HepG2 (cell line): ENCODE measurements around the gene RAB18. TPM values are rescaled to one million over a fixed set of nuclear protein-coding genes. Genes with fewer than 3 reads are reported as not detected.
A peak's percentile ranks its signal among the peaks of the same experiment; 100 is the strongest.

Experiments used
- ATAC-seq: fragments of 200-7000 bp; cut with Tn5 transposase; 3 replicates; pipeline ENCODE4 v1.9.1; 2020; ENCODE audit warnings: mild to moderate bottlenecking, moderate library complexity
- BruUV-seq: library from RNA; stranded (reverse); fragments of 400-500 nt; replicated peaks from 2 replicates; lab custom pipeline; 2021; lab: Mats Ljungman, UMichigan
- CTCF ChIA-PET: fragments of 300-600 bp; formaldehyde crosslinking; extraction: SDS; loops from one replicate; lab custom pipeline; 2021; ENCODE audit warnings: low total read pairs, inconsistent platforms, low intra/inter-chr PET ratio; lab: Yijun Ruan, JAX
- POLR2A ChIA-PET: fragments of 350-600 bp; sonication (Branson Sonifier 250); formaldehyde crosslinking; loops from one replicate; lab custom pipeline; 2020; ENCODE audit warnings: antibody characterized with exemption, inconsistent platforms; lab: Yijun Ruan, JAX
- DNase-seq: peaks from one replicate; pipeline ENCODE4 v3.0.0-alpha.2; 2015; ENCODE audit warnings: low spot score
- FAIRE-seq: peaks from 3 replicates; lab custom pipeline; 2011; peaks lifted over from hg19 to GRCh38; lab: Jason Lieb, UNC
- H2AFZ ChIP-seq: one replicate; pipeline ENCODE4 v1.6.1; 2011; ENCODE audit warnings: low read length, inconsistent platforms
- H3K27ac ChIP-seq: fragments of 300-600 bp; 3 replicates; pipeline ENCODE4 v1.8.0; 2011; ENCODE audit warnings: mixed run types, mild to moderate bottlenecking, mixed read lengths, low read length, inconsistent platforms; ENCODE audit not compliant: insufficient read depth; ENCODE audit errors: extremely low read length
- H3K27me3 ChIP-seq, 2 experiments: fragments of 200-600 bp in 1 of 2; 2 replicates in 1 of 2; 3 replicates in 1 of 2; pipeline versions ENCODE4 v1.6.0 to v1.8.0; 2011; ENCODE audit warnings: low read length in 2 of 2, mild to moderate bottlenecking in 2 of 2, moderate library complexity in 2 of 2, inconsistent platforms in 1 of 2; ENCODE audit not compliant: insufficient read depth in 2 of 2, control insufficient read depth in 1 of 2
- H3K36me3 ChIP-seq, 2 experiments: fragments of 200-600 bp in 1 of 2; replicated peaks in 1 of 2; 2 replicates in 1 of 2; 3 replicates in 1 of 2; pipeline versions ENCODE4 v1.5.1 to v1.8.0; 2011; ENCODE audit warnings: low read length in 2 of 2, inconsistent platforms in 1 of 2; ENCODE audit not compliant: insufficient read depth in 2 of 2, control insufficient read depth in 1 of 2
- H3K4me1 ChIP-seq: 2 replicates; pipeline ENCODE4 v1.5.1; 2012; ENCODE audit warnings: low read length, inconsistent platforms; ENCODE audit not compliant: insufficient read depth
- H3K4me2 ChIP-seq: 2 replicates; pipeline ENCODE4 v1.6.0; 2011; ENCODE audit warnings: low read depth, low read length, inconsistent platforms
- H3K4me3 ChIP-seq, 3 experiments: fragments of 200-600 bp in 1 of 3; sonication (generic), shearing (Covaris generic) in 1 of 3; replicated peaks in 1 of 3; 2 replicates each; pipeline ENCODE4 v1.5.1; 2011 to 2016; ENCODE audit warnings: low read length in 3 of 3, inconsistent platforms in 2 of 3, low read depth in 2 of 3, mild to moderate bottlenecking in 2 of 3, control low read depth in 1 of 3, mixed read lengths in 1 of 3; ENCODE audit not compliant: insufficient read depth in 1 of 3
- H3K79me2 ChIP-seq: one replicate; pipeline ENCODE4 v1.6.1; 2011; ENCODE audit warnings: low read length, inconsistent platforms; ENCODE audit not compliant: insufficient read depth
- H3K9ac ChIP-seq: 2 replicates; pipeline ENCODE4 v1.6.0; 2011; ENCODE audit warnings: mild to moderate bottlenecking, low read depth, low read length, inconsistent platforms; ENCODE audit not compliant: insufficient read depth
- H3K9me3 ChIP-seq: 2 replicates; pipeline ENCODE4 v1.5.1; 2012; ENCODE audit warnings: mild to moderate bottlenecking, low read length
- H4K20me1 ChIP-seq: 2 replicates; pipeline ENCODE4 v1.6.0; 2011; ENCODE audit warnings: inconsistent platforms, mild to moderate bottlenecking, low read length, moderate library complexity; ENCODE audit not compliant: insufficient read depth
- ATF7 ChIP-seq, 2 experiments: fragments of 450-650 bp in 1 of 2; sonication (generic) in 1 of 2; formaldehyde crosslinking in 1 of 2; IDR thresholded peaks; 2 replicates each; pipeline versions ENCODE4 v1.4.0 to v1.6.1; 2016 to 2020; ENCODE audit warnings: antibody characterized with exemption in 1 of 2, mild to moderate bottlenecking in 1 of 2, missing genetic modification reagents in 1 of 2
- ZNF556 ChIP-seq: sonication (generic); formaldehyde crosslinking; IDR thresholded peaks from 2 replicates; pipeline ENCODE4 v1.4.0; 2020; ENCODE audit warnings: mild to moderate bottlenecking, missing genetic modification reagents, borderline replicate concordance
- ZNF652 ChIP-seq: IDR thresholded peaks from 2 replicates; pipeline ENCODE4 v1.6.1; 2016; ENCODE audit warnings: low read depth, borderline replicate concordance
- WGBS: methylation state at CpG from one replicate; pipeline ENCODE4 v1.1.6; 2017; ENCODE audit warnings: low lambda C conversion rate; 5-methylcytosine and 5-hydroxymethylcytosine counted together
- in situ Hi-C: cut with HindIII; loops from 2 replicates; pipeline ENCODE4 v1.10.0; 2017; ENCODE audit warnings: low pct_unique_long_range_greater_than_20kb; ENCODE audit not compliant: extremely low pct_ligation_motif_present
- intact Hi-C: fragments of 100-400 bp; cut with micrococcal nuclease; formaldehyde crosslinking; loops from one replicate; pipeline ENCODE4 v1.10.0; 2022; ENCODE audit not compliant: unreplicated experiment
- polyA plus RNA-seq, 8 experiments: library from polyadenylated mRNA; depleted of rRNA in 3 of 8; stranded (reverse) in 7 of 8; unstranded in 1 of 8; fragments of >200 nt; fragmentation: Illumina TruSeq in 4 of 8; extraction: Trizol in 4 of 8; gene quantifications; 2 replicates each; pipeline versions ENCODE4 v1.2.1 to v1.2.3, GENCODE V29; 2011 to 2016; ENCODE audit warnings: low read depth in 4 of 8, missing spikeins in 1 of 8, mixed read lengths in 1 of 8; ENCODE audit not compliant: insufficient read depth in 1 of 8
- total RNA-seq, 5 experiments: library from RNA; depleted of rRNA; stranded (reverse); fragments of >200 nt; fragmentation: Illumina TruSeq; extraction: Trizol; gene quantifications; 2 replicates each; pipeline ENCODE4 v1.2.3, GENCODE V29; 2016; ENCODE audit warnings: low read depth in 1 of 5
- TF ChIP-seq, protein P1 (sequence below): sonication (generic); formaldehyde crosslinking; IDR thresholded peaks from 2 replicates; pipeline ENCODE4 v1.5.0; 2020; ENCODE audit warnings: mild to moderate bottlenecking, missing genetic modification reagents
- TF ChIP-seq, protein P2 (sequence below): sonication (generic); formaldehyde crosslinking; IDR thresholded peaks from 2 replicates; pipeline ENCODE4 v1.5.1; 2020; ENCODE audit warnings: mild to moderate bottlenecking, missing genetic modification reagents, borderline replicate concordance

The RAB18 gene
- total and polyA plus RNA-seq, 2 of the 13 experiments (the other 11 are each of a cell fraction or from before 2014, with no cell fraction given) = 22.3 to 69.1 TPM

DNA sequence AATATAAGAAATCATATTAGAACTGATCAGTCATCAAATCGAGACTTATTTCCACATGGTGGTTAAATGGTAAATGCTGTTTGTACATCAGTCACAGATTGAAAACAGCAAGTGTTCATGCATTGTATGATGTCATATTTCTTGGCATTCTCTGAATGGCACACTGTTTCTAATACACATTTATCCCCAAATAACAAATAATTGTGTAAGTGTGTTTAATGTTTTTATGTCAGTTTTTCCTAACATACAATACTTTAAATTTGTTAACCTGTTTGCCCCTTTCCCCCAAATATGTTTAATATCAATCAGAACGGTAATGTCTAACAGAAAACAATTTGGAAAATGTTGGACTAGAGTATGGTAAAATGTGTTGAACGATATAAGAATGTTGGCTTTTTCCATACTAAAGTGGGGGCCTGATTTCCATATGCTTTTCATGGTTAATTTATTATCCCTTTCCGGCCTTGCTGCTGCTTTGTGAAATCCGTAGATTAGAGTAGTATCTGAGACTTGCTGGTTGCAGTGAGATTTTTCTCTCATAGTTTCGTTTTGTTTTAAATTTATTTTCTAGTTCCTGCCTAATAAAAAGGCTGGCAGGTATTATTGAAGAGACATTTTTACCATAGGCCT is 23.7 kb downstream of the RAB18 start:
- Histone ChIP-seq H3K79me2 (peaks cover 13% of the 10 kb centered on the region), H3K4me2 (no peak overlapping the region), H3K27ac (no peak overlapping the region), H3K27me3 (no peaks in the 10 kb centered on the region), H3K9ac (no peak overlapping the region), H4K20me1 (no peaks in the 10 kb centered on the region), H3K4me1 (peaks cover 19% of the 10 kb centered on the region), H3K4me3 (no peak overlapping the region), H3K36me3 (no peaks in the 10 kb centered on the region), H3K9me3 (no peaks in the 10 kb centered on the region), H2AFZ (no peak overlapping the region)
- BruUV-seq = no TSS peak
- no peak for DNase-seq
- TF ChIP-seq, protein P1, sequence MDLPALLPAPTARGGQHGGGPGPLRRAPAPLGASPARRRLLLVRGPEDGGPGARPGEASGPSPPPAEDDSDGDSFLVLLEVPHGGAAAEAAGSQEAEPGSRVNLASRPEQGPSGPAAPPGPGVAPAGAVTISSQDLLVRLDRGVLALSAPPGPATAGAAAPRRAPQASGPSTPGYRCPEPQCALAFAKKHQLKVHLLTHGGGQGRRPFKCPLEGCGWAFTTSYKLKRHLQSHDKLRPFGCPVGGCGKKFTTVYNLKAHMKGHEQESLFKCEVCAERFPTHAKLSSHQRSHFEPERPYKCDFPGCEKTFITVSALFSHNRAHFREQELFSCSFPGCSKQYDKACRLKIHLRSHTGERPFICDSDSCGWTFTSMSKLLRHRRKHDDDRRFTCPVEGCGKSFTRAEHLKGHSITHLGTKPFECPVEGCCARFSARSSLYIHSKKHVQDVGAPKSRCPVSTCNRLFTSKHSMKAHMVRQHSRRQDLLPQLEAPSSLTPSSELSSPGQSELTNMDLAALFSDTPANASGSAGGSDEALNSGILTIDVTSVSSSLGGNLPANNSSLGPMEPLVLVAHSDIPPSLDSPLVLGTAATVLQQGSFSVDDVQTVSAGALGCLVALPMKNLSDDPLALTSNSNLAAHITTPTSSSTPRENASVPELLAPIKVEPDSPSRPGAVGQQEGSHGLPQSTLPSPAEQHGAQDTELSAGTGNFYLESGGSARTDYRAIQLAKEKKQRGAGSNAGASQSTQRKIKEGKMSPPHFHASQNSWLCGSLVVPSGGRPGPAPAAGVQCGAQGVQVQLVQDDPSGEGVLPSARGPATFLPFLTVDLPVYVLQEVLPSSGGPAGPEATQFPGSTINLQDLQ (CRISPR knock-in tag) = no peak
- TF ChIP-seq ATF7 (IDR thresholded peaks at IDR 0.05) (peak; percentile 70), ATF7 (CRISPR knock-in tag; IDR thresholded peaks at IDR 0.05) (no peak), ZNF652 (no peak), ZNF556 (CRISPR knock-in tag) (no peak)
- TF ChIP-seq, protein P2, sequence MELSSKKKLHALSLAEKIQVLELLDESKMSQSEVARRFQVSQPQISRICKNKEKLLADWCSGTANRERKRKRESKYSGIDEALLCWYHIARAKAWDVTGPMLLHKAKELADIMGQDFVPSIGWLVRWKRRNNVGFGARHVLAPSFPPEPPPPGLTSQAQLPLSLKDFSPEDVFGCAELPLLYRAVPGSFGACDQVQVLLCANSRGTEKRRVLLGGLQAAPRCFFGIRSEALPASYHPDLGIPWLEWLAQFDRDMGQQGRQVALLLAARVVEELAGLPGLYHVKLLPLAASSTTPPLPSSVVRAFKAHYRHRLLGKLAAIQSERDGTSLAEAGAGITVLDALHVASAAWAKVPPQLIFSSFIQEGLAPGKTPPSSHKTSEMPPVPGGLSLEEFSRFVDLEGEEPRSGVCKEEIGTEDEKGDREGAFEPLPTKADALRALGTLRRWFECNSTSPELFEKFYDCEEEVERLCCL = no peak
- ChIA-PET CTCF (no interaction called here), POLR2A (no interaction called here)
- FAIRE-seq = no peak
- intact Hi-C loops (no loop called here), in situ Hi-C loops (no loop called here)
- ATAC-seq = no peak
- 95% methylated on average over 6 of the region's 6 CpGs for WGBS
